NCI-H2029 (cell line): ENCODE measurements around the gene KCNN3.

Experiments used
- DNase-seq: peaks from one replicate; lab custom pipeline; 2025; lab: John Stamatoyannopoulos, UW

The KCNN3 gene

GRCh38 chr1:154840269-154841176 is 29.6 kb downstream of the KCNN3 start:
- DNase-seq = no peak

- no peak for DNase-seq
These were observed 30.4 kb downstream of the KCNN3 start for GRCh38 chr1:154839691-154840090.

- no peak for DNase-seq
These were observed 31.1 kb downstream of the KCNN3 start for GRCh38 chr1:154838988-154839387.

- DNase-seq = no peak
These were observed 31.6 kb downstream of the KCNN3 start for GRCh38 chr1:154838461-154838860.

- no peak for DNase-seq
These were observed 32.4 kb downstream of the KCNN3 start for GRCh38 chr1:154837672-154838171.

GRCh38 chr1:154837034-154837671 is 32.9 kb downstream of the KCNN3 start:
- no peak for DNase-seq

GRCh38 chr1:154835531-154836324 is 34.4 kb downstream of the KCNN3 start:
- no peak for DNase-seq

GRCh38 chr1:154833841-154834240 is 36.2 kb downstream of the KCNN3 start:
- DNase-seq = no peak

GRCh38 chr1:154833209-154833608 is 36.9 kb downstream of the KCNN3 start:
- DNase-seq = no peak

GRCh38 chr1:154832384-154832783 is 37.7 kb downstream of the KCNN3 start:
- DNase-seq = no peak

GRCh38 chr1:154831462-154831861 is 38.6 kb downstream of the KCNN3 start:
- DNase-seq = no peak

- DNase-seq = no peak
These were observed 41.0 kb downstream of the KCNN3 start for GRCh38 chr1:154829062-154829461.

- DNase-seq = no peak
These were observed 45.7 kb downstream of the KCNN3 start for GRCh38 chr1:154824179-154825000.

- no peak for DNase-seq
These were observed 47.4 kb downstream of the KCNN3 start for GRCh38 chr1:154822717-154823116.

GRCh38 chr1:154822233-154822632 is 47.8 kb downstream of the KCNN3 start:
- DNase-seq = no peak

GRCh38 chr1:154821083-154821482 is 49.0 kb downstream of the KCNN3 start:
- DNase-seq = no peak

- no peak for DNase-seq
These were observed 49.4 kb downstream of the KCNN3 start for GRCh38 chr1:154820646-154821045.

- DNase-seq = no peak
These were observed 50.2 kb downstream of the KCNN3 start for GRCh38 chr1:154819628-154820590.

GRCh38 chr1:154818911-154819310 is 51.2 kb downstream of the KCNN3 start:
- no peak for DNase-seq

GRCh38 chr1:154816937-154817336 is 53.1 kb downstream of the KCNN3 start:
- DNase-seq = no peak
